Measurements from ENCODE around the gene NKTR. TPM values are rescaled to one million over a fixed set of nuclear protein-coding genes. Genes with fewer than 3 reads are reported as not detected.
A peak's percentile ranks its signal among the peaks of the same experiment; 100 is the strongest.

Gene NKTR
- total and polyA plus RNA-seq, 2 of the 13 experiments (the other 11 are each of a cell fraction or from before 2014, with no cell fraction given) = 41.3 to 59.6 TPM

DNA sequence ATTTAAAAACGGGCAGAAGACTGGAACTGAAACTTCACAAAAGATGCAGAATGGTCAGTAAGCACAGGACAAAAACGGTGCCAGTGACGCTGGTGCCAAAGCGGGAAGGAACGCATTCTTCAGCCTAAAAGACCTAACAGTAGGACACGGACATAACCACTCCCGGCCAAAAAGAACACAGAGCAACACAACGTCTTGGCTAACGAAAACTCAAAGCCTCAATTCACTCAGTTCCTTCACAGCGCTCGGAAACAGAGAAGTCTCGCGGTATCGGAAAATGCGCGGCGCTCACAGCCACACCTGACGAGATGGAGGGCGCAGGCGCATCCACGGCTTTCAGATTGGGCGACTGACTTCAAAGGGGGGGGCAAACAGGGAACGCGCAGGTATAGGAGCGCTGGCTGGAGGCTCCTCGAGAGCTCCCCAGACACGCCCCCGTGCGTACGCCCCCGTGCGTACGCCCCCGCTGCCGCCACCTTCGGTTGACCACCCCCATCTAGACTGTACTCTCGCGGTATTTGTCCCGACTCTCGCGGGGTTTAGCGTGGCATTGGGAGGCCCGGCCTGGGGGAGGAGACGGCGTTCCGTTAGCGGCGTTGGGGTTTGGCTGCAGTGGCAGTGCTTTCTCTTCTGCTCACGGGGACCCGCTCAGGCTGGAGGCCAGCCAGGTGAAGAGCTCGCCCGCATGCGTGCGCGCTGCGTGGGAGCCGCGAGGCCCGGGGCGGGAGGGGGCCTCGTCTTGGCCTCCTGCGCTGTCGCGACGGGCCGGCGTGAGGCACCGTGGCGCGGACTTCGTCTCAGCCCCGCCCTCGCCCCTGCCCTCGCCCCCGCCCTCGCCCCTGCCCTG lies at the start of gene NKTR (continued):
- TF ChIP-seq, protein P1, sequence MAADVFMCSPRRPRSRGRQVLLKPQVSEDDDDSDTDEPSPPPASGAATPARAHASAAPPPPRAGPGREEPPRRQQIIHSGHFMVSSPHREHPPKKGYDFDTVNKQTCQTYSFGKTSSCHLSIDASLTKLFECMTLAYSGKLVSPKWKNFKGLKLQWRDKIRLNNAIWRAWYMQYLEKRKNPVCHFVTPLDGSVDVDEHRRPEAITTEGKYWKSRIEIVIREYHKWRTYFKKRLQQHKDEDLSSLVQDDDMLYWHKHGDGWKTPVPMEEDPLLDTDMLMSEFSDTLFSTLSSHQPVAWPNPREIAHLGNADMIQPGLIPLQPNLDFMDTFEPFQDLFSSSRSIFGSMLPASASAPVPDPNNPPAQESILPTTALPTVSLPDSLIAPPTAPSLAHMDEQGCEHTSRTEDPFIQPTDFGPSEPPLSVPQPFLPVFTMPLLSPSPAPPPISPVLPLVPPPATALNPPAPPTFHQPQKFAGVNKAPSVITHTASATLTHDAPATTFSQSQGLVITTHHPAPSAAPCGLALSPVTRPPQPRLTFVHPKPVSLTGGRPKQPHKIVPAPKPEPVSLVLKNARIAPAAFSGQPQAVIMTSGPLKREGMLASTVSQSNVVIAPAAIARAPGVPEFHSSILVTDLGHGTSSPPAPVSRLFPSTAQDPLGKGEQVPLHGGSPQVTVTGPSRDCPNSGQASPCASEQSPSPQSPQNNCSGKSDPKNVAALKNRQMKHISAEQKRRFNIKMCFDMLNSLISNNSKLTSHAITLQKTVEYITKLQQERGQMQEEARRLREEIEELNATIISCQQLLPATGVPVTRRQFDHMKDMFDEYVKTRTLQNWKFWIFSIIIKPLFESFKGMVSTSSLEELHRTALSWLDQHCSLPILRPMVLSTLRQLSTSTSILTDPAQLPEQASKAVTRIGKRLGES (CRISPR knock-in tag; IDR thresholded peaks at IDR 0.05; ENCODE audit: borderline replicate concordance) = no peak
- TF ChIP-seq ZNF782 (CRISPR knock-in tag; IDR thresholded peaks at IDR 0.05; ENCODE audit: borderline replicate concordance) (peak; percentile 96; the same call in 1 of the 2 replicates), RARG (CRISPR knock-in tag; IDR thresholded peaks at IDR 0.05; ENCODE audit: low read depth) (no peak), JUND (CRISPR knock-in tag; IDR thresholded peaks at IDR 0.05) (no peak), ZNF674 (CRISPR knock-in tag; IDR thresholded peaks at IDR 0.05; ENCODE audit: low read depth) (0 out of 2 replicates have a peak, but pooled peaks have one; percentile 87), NFIC (IDR thresholded peaks at IDR 0.05; ENCODE audit: low read length) (no peak), AHR (CRISPR knock-in tag; IDR thresholded peaks at IDR 0.05) (peak; percentile 42; the same call in 1 of the 2 replicates), FOXA1 (IDR thresholded peaks at IDR 0.05) (no peak), FOXA1 (CRISPR knock-in tag; IDR thresholded peaks at IDR 0.05) (no peak), SRSF9 (IDR thresholded peaks at IDR 0.05; ENCODE audit: borderline replicate concordance, insufficient read depth, low read depth, low read length, poor library complexity, severe bottlenecking) (no peak), ZFP36L1 (CRISPR knock-in tag; IDR thresholded peaks at IDR 0.05) (no peak), ARHGAP35 (CRISPR knock-in tag; IDR thresholded peaks at IDR 0.05; ENCODE audit: borderline replicate concordance) (peak; percentile 39; the same call in 1 of the 2 replicates), GATAD2A (CRISPR knock-in tag; IDR thresholded peaks at IDR 0.05) (peak; percentile 21; the same call in 1 of the 2 replicates), XBP1 (CRISPR knock-in tag; IDR thresholded peaks at IDR 0.05) (no peak), ATF7-NPFF (CRISPR knock-in tag; IDR thresholded peaks at IDR 0.05; ENCODE audit: low read depth) (no peak; the same call in 1 of the 2 replicates), MYNN (CRISPR knock-in tag; IDR thresholded peaks at IDR 0.05; ENCODE audit: low read depth) (no peak), HOXA3 (CRISPR knock-in tag; IDR thresholded peaks at IDR 0.05) (peak; percentile 63; the same call in 1 of the 2 replicates)
- TF ChIP-seq, protein P2, sequence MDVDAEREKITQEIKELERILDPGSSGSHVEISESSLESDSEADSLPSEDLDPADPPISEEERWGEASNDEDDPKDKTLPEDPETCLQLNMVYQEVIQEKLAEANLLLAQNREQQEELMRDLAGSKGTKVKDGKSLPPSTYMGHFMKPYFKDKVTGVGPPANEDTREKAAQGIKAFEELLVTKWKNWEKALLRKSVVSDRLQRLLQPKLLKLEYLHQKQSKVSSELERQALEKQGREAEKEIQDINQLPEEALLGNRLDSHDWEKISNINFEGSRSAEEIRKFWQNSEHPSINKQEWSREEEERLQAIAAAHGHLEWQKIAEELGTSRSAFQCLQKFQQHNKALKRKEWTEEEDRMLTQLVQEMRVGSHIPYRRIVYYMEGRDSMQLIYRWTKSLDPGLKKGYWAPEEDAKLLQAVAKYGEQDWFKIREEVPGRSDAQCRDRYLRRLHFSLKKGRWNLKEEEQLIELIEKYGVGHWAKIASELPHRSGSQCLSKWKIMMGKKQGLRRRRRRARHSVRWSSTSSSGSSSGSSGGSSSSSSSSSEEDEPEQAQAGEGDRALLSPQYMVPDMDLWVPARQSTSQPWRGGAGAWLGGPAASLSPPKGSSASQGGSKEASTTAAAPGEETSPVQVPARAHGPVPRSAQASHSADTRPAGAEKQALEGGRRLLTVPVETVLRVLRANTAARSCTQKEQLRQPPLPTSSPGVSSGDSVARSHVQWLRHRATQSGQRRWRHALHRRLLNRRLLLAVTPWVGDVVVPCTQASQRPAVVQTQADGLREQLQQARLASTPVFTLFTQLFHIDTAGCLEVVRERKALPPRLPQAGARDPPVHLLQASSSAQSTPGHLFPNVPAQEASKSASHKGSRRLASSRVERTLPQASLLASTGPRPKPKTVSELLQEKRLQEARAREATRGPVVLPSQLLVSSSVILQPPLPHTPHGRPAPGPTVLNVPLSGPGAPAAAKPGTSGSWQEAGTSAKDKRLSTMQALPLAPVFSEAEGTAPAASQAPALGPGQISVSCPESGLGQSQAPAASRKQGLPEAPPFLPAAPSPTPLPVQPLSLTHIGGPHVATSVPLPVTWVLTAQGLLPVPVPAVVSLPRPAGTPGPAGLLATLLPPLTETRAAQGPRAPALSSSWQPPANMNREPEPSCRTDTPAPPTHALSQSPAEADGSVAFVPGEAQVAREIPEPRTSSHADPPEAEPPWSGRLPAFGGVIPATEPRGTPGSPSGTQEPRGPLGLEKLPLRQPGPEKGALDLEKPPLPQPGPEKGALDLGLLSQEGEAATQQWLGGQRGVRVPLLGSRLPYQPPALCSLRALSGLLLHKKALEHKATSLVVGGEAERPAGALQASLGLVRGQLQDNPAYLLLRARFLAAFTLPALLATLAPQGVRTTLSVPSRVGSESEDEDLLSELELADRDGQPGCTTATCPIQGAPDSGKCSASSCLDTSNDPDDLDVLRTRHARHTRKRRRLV (CRISPR knock-in tag; IDR thresholded peaks at IDR 0.05) = no peak; the same call in 1 of the 2 replicates
- TF ChIP-seq, protein P3, sequence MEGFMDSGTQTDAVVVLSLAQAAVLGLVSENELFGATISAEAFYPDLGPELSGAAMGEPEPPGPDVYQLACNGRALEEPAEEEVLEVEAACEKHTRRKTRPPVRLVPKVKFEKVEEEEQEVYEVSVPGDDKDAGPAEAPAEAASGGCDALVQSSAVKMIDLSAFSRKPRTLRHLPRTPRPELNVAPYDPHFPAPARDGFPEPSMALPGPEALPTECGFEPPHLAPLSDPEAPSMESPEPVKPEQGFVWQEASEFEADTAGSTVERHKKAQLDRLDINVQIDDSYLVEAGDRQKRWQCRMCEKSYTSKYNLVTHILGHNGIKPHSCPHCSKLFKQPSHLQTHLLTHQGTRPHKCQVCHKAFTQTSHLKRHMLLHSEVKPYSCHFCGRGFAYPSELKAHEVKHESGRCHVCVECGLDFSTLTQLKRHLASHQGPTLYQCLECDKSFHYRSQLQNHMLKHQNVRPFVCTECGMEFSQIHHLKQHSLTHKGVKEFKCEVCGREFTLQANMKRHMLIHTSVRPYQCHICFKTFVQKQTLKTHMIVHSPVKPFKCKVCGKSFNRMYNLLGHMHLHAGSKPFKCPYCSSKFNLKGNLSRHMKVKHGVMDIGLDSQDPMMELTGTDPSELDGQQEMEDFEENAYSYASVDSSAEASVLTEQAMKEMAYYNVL (CRISPR knock-in tag; IDR thresholded peaks at IDR 0.05; ENCODE audit: borderline replicate concordance) = peak; percentile 57; the same call in 1 of the 2 replicates
